GM19023 (cell line): Measurements from ENCODE around the gene SYT1.

Experiments used
- ATAC-seq: cut with Tn5 transposase; IDR thresholded peaks from one replicate; pipeline ENCODE4 v1.9.1; 2021; ENCODE audit warnings: mild to moderate bottlenecking, moderate library complexity; ENCODE audit not compliant: unreplicated experiment

The SYT1 gene

DNA sequence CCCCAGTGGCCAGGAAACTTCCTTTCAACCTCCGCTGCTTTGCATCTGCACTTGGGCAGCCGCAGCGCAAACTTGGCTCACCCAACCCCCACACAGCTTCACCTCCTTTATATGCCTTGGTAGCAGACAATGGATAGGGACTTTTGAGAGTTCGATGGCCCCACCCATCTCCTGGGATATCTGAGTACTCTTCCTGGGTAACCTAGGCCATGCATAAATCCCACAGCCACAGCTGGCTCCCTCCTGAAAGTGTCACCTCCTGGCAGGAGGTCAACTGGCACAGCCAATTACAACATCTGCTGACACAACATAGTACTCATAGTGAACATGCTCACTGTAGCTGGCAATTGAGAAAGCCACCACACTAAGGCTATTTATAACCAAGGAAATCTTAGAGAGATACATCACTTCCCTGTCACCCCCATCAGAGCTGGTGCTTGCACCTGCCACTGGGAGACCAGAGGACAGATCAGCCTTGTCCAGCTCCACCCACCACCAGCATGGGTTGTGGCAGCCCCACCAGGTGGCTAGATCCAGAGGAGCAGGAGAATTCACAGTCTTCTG, 410.0 kb downstream of the SYT1 start:
- ATAC-seq, result no peak

DNA sequence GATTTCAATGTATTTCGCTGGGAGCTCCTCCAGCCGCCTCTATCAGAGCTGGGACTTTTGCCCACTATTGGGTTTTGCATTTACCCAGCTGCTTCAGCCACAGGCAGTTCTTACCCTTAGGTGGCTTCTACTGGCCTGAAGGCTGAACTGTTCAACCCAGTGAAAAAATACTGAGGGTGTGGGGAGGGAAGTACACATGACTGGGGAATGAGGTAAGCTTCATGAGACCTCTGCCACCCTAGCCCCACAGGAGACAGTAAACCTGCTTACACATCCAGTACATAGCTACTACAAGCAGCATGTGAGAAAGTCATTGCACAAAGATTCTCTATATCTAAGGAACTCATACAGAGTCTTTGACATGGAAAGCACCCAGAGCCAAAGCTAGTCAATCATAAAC, 411.1 kb downstream of the SYT1 start:
- ATAC-seq, result no peak

DNA sequence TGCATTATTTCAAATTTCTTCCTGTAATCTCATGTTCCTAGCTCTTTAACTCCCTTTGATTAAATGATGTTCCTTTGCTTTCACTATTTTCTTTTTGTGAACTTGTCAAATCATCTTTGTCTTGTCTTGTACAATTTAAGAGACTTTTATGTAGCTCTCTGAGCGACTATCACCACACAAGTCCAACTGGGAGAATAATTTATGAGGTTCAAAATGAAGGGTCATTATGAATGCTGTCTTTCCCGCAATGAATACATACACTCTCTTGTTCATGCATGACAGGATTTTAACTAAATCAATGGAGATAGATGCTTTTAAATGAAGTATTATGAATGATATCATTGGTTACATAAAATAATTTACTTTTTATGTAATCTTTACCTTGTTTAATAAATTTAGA, 418.8 kb downstream of the SYT1 start:
- ATAC-seq, result no peak

DNA sequence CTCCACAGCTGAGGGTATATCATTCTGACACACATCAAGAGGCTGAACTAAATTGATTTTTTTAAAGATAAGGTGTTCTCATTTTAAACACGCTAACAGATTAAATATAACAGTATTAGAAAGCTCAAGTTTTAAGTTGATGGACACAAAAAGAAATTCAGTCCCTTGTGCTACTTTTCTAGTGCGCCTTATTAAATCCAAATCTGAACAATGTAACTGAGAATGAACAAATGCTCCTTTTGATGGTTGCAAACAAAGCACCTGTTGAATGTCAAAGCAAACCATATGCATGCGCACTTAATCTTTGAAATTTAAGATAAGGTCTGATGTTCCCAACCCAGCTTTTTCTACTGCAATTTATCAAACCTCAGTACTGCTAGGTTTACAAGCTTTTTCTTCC, 424.3 kb downstream of the SYT1 start:
- no peak for ATAC-seq

DNA sequence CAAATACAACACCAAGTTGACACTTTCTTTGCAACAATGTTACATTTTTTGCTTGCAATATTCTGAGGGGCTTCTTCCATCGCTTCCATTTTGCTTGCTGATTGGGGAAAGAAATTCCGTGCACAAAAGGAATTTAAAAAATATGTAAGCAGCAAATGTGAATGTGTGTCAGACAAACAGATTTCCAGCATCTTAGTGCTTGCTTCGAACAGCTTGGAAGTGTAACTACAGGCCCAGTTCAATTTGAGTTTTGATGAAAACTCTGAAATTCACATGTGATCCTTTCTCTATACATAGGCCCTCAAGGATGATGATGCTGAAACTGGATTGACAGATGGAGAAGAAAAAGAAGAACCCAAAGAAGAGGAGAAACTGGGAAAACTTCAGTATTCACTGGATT, 427.1 kb downstream of the SYT1 start:
- no peak for ATAC-seq

DNA sequence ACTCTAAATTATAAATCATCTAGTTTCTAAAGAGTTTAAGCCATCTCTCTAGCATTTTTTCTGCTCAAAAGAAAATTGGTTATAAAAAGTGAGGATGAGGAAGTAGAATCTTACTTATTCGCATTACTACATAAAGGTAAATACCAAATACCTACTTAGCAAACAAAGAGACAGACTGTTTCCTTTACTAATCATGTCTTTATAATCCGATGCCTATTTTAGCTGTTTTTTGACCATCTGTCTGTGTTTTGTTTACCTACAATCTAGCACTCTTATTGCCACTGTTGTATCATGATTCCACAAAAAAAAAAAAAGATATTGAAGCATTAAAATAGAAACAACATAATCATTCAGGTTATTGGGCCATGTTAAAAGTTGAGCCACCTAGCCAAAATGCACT, 430.0 kb downstream of the SYT1 start:
- no peak for ATAC-seq

DNA sequence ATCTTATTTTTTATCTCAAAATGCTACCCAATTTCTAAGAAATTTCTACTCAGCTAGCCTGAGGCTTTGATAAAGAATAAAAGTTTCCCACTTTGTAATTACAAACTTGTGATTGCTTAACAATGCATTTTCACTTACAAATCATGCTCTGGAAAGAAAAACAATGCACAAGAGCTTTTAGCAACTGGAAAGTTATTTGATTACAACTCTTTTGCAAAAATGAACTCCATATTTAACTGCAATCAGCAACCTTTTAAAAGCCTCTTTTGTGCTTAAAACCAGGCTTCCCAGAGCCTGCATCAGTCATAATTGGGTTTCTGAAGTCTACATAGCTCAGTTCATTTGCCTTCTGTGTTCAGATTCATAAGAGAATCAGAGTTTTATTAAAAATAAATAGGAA, 431.0 kb downstream of the SYT1 start:
- ATAC-seq, result no peak

DNA sequence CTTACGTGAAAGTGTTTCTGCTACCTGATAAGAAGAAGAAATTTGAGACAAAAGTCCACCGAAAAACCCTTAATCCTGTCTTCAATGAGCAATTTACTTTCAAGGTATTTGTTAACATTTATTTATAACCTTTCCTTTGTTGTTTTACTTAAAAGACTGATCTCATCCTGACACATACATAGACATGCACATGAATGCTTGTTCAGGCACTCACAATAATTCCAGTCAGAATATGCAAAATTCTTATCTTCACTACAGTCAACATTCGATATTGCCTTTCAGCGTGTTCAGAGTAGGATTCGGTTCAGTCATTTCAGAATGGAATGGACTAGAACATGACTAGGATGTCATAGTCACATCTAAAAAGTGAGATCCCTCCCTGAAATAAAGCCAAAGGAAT, 431.6 kb downstream of the SYT1 start:
- ATAC-seq, result no peak

DNA sequence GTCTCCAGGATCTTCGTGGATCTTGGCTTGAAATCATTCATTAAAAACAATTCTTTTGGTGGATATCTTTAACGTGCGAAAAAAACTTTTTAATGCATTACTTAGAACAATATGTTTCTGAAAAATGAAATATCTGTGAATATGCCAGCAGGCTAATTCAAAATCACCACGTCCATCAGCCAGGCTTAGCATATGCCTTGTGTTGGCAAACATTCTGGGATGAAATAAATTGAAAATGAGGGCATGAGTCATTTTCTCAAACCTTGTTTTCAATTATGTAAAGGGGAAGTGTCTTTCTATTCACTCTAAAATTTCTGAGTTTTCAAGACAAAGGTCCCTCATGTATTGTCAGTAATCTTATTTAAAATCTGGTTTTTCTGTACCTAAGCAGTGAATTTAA, 432.3 kb downstream of the SYT1 start:
- ATAC-seq, result no peak

DNA sequence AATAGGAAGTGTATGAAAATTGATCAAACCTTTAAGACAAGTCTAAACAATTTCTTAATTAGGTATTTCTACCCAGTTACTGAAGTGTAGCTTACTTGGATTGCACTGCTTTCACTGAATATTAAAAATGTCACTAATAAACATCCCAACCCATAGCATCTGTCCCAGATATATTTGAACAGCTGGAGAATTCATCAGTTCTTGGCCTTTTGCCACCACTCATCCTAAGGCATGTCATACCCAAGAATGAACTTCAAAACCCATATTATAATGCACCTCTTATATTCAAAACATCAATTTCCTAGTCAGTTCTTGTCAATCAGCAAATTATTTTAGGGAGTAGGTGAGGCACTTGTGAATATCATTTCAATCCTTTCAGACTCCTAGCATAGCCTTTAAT, 433.9 kb downstream of the SYT1 start:
- ATAC-seq, result no peak

DNA sequence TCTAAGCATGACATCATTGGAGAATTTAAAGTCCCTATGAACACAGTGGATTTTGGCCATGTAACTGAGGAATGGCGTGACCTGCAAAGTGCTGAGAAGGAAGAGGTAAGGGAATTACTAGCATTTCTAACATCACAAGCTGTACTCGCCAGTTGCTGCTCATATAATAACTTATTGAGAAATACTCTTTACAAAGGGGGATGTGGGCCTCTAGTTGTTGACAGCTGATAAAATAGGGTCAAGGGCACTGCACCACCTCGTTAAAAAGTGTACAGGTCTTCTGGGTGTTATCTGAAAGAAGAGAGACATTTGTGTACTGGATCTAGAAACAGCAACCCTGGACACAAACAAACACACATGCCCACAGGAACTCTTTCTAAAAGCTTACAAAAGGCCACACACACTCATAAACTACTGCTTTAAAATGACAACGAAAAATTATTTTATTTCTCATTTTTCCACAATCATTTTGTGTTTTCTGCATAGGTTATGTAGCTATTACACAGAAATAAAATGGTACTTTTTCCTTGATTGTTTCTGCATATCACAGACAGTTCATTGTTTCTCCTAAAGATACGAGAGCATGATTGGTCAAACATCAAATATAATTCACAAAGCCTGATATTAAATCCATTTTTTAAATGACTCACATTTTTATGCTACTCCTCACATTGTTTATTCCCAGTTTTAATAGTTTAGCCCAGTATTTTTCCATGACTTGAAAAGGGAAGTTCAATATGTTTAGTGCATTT, 435.0 kb downstream of the SYT1 start:
- no peak for ATAC-seq

DNA sequence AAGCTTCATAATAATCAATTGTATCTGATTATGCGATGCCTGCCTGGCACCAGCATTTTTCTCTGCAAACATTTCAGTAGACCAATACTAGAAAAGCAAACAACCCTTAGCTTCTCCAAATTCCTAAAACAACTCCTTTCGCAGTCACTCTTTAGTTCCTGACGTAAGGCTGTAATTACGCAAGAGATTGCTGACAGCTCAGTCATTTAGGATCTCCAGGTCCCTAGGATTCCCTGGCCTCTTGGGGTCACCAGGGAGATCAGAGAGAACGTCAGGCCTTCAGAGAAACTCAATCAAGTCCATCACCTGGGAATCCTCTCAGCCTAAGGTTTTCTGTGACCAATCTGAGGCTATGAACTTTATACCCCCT, 435.6 kb downstream of the SYT1 start:
- no peak for ATAC-seq

DNA sequence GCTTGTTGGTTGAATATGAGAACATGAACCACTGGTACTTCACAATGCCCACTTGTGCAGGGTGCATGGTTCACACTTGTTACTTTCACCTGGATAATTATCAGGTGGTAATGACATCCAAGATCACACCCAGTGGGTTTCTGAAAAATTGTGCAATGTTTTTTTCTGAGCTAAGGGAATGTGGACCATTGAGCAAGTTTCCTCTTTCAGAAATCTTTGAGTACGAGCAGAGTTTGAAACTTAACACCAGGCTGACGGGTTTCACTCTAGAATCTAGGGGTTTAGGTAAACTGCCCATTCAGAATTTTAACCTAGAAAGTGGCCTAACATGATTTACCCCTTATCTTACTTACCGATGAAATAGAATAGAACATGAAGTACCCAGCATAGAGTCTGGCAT, 436.6 kb downstream of the SYT1 start:
- ATAC-seq, result no peak

DNA sequence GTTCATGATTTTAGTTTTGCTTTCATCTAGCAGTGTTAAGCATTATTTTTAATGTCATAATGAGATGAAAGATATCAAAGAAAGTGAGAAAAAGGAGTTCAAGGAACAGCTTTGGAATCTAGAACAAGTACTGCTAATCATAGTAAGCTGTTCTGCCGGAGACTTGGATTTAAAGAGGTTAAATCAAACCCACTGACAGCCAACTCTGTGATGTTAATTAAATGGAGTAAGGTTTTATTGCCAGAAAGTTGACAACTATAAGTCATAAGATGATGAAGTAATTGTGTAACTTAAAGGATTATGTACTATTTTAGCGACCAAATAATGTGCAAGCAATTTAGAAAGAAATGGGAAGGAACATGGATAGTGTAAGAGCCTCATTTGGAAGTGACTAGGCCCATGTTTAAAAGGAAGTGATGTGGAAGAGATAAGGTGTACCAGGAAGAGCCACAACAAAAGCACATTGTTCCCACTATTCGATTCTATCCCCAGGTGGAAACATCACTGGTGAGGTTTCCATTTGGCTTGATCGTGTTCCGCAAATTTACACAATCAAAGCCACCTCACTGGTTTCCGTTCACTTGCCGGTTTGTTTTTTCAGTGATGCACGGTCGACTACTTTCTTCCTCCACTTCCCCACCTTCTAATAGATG, 437.7 kb downstream of the SYT1 start:
- no peak for ATAC-seq

DNA sequence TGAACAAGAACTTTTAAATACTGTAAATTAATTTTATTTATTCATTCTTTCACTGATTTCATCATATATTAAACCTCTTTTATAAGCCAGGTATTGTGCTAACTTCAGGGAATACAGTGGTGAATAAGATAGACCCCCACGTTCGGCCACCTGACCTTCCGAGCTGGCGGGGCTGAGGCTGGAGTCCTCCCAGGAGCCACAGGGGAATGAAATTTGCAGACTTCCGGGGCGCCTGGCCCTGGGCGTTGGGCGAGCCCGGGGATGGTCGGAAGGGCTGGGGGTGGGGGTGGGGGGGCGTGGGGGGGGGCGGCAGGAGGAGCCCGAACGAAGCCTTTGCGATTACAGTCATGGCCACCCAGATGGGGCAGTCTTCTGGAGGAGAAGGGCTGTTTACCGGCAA, 442.8 kb downstream of the SYT1 start:
- ATAC-seq, result no peak

DNA sequence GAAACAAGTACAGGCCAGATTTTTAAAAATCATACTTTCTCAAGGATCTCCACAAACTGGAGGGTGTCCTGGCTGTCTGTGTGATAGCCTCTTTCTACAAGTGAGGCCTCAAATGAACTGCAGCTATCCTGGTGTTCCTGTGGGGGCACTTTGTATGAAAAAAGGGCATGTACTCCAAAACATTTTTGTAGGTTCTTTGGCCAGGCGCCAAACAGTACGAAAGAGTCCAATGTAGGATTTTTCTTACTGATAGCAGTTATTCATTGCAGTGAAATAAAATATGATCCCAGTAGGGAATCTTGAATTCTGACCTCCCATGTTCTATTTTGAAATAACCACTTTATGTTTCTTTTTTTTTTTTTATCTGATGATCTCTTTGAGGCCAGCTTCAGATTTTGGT, 444.5 kb downstream of the SYT1 start:
- no peak for ATAC-seq

DNA sequence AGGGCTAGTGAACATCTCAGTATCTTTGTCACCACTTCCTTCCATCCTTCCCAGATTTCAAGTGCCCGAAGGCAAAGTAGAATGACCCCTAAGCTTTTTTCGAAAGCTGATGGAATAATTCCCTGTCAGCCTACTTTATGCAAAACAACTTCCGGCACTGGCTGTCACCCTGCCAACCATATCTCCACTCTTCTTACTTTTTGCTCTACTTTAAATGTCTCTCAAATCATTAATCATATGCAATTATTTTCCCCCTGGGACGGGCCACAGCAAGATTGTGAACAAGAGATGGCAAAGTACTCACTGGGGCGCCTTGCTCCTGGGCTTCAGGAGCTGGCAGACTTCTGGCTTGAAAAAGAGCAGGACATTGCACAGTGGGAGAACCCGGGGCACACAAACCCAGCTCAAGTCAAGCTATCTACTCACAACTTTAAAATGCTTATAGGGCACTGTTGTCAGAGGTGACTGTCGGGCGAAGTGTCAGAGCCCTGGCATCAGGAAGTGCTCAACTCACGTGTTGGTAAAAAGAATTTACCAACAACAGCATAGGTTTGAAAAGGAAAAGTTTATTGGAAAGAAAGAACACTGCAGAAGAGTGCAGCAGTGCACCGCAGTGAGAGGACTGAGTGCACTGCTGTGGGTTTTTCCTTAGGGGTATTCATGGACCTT, 452.7 kb downstream of the SYT1 start:
- ATAC-seq, result no peak

DNA sequence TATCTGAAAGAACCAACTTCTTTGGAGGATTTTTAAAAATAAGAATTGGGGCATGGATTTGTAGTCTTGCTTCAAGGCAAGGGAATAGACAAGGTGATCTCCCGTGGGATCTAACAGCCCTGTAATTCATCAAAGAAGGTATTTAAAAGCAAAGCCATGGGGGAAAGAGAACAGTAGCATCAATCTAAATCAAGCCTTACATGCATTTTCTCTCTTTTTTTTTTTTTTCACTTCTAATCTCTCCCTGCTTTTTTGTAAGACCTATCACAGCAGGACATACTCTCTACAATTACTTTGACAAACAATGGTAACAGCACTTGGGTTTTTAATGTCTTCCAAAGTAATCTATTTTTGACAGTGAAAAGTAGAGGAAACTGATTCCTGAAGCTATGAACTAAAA, 458.3 kb downstream of the SYT1 start:
- no peak for ATAC-seq

DNA sequence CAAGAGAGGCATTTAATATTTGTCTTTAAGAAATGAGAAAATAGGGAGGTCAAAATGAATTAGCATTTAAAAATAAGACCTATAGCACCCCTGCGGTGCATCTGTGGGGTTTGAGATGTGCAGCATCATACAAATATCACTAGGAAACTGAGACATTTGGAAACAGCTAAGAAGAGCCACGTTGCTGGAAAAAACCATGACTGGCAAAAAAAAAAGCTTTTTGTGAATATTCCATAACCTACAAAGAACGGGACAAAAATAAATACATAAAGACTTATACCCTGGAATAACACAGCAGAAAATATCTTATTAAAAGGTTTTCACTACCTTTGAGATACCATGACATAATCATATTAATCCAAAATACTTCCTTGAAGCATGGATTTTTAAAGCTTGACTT, 460.0 kb downstream of the SYT1 start:
- ATAC-seq, result no peak

DNA sequence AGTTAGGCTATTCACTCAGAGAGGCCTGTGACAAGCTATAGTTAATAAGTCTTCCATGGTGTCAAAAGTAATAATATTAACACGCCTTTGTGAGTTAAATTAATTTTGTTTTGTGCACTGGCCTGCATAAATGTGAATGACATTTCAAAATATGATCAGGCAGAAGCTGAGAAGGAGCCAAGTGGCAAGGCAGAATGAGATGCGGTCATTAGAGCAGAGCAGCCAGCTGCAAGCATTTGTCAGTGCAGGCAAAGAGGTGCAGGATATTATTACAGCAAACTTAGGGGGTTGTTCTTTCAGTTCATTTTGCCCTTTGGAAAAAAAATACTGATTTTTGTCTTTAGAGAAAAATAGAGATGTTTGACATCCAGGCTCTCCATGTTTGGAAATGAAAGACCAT, 461.6 kb downstream of the SYT1 start:
- no peak for ATAC-seq

DNA sequence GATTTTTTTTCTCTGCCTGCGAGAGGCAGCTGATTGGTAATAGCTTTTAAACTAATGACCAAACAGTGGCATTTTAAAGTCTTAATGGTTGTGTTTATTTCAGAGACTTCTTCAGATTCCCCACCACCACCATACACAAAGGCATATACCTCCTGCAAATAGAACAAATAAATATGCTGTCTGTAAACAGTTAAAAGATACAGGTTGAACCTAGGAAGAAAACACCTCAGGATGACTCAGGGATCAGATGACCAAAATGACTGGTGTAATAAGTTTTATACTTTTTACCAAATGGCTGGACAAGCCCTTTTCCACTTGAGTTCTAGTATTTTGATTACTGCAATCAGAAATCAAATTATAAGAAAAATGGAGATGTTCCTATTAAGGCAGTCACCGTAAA, 462.1 kb downstream of the SYT1 start:
- no peak for ATAC-seq

DNA sequence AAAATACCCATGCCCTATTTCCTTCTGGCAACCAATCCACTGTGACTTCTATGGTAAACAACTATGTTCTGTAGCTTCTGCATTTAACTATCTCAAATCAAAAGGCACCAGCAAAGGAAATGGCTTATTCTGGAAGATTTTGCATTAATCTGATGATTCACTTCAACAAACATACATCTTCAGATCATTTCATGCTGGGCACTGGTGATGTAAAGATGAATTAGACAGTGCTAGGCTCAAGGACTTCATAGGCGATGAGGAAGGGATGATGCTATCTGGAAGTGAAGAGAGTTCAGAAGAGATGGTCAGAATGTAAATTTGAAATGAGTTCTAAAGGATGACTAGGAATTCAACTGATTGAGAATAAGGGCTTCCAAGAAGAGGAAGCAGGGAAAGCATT, 462.9 kb downstream of the SYT1 start:
- ATAC-seq, result no peak
